Measurements from ENCODE around the gene DEGS2. TPM values are rescaled to one million over a fixed set of nuclear protein-coding genes. Genes with fewer than 3 reads are reported as not detected.

The DEGS2 gene
- not detected in 2 replicates for total RNA-seq

GRCh38 chr14:100159094-100159864, at the start of gene DEGS2:
TSS of gene DEGS2 (minus strand) at chr14:100159645. CDS start at chr14:100159587, 58 bp downstream.

Small RNAs within 50 kb of the gene (small RNA-seq; reads per million reads assigned to genes)
- gene MIR151B (ENCODE audit: low replicate concordance): 0.13 reads per million
- gene MIR342 (ENCODE audit: low replicate concordance): 1,331 reads per million, percentile 100 among the genes with 10 or more reads in this experiment

Other genes with a start within 250 kb of the DEGS2 start
- gene EVL, start 94.2 kb downstream of the DEGS2 start, total RNA-seq: 4.2 and 8.5 TPM in 2 replicates
- 40.9 and 47.2 TPM in 2 replicates for gene YY1, start 79.5 kb upstream of the DEGS2 start, total RNA-seq
- 13.2 and 22.3 TPM in 2 replicates for gene SLC25A29, start 146.8 kb upstream of the DEGS2 start, total RNA-seq
- not detected in 2 replicates for gene SLC25A47, start 163.7 kb upstream of the DEGS2 start, total RNA-seq
- gene WDR25, start 216.8 kb upstream of the DEGS2 start, total RNA-seq: 26.7 and 27.3 TPM in 2 replicates